Fibroblast of lung (primary cell): Measurements from ENCODE around the gene CCDC201.

Experiments used
- EZH2 ChIP-seq: IDR thresholded peaks from 2 replicates; pipeline ENCODE4 v1.5.1; 2012; ENCODE audit warnings: low read length, control low read depth, mild to moderate bottlenecking; ENCODE audit errors: missing control alignments
- TF ChIP-seq, protein P1 (sequence below), 2 donors: IDR thresholded peaks in 1 of 2; conservative IDR thresholded peaks in 1 of 2; 1 replicate in 1 of 2; 2 replicates in 1 of 2; pipeline ENCODE4 v1.5.1; 2011 to 2012; ENCODE audit warnings: low read length in 2 of 2, control low read depth in 1 of 2, inconsistent platforms in 1 of 2, low read depth in 1 of 2, mild to moderate bottlenecking in 1 of 2

DNA sequence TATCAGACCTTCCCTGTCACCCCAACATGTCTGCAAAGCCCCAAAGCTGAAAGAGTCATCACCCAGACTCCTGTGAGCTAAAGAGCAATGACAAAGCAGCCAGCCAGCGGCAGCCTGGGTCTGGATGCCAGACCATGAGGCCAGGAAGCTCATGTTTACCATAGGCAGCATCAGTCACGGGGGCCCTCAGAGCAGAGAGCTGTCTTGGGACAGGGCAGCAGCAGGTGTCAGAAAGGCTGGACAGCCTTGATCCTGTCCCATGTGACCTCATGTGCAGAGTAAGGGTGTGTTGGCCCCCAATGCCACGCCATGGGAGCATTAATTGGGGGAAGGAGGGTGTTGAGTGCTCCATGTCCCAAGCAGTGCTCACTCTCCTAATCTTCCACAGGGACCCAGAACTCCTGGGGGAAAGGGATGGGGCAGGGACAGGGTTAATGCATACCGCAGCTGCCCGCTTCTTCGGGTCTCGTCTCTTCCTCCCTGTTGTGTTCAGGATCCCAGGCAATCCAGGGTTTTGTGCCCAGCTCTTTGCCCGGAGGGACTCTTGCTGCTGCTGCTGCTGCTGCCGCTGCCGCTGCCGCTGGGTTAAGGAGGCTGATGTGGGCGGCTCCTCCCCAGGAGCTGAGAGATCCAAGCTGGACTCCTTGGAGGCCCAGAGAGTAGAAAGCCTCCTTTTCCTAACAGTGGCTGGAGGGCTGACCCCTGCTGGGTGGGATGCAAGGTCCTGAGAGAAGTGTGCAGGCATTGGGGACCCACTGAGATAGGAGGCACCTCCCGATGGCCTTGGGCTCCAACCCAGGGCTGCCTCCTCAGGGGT lies 7.1 kb downstream of the CCDC201 start:
- TF ChIP-seq, protein P1, sequence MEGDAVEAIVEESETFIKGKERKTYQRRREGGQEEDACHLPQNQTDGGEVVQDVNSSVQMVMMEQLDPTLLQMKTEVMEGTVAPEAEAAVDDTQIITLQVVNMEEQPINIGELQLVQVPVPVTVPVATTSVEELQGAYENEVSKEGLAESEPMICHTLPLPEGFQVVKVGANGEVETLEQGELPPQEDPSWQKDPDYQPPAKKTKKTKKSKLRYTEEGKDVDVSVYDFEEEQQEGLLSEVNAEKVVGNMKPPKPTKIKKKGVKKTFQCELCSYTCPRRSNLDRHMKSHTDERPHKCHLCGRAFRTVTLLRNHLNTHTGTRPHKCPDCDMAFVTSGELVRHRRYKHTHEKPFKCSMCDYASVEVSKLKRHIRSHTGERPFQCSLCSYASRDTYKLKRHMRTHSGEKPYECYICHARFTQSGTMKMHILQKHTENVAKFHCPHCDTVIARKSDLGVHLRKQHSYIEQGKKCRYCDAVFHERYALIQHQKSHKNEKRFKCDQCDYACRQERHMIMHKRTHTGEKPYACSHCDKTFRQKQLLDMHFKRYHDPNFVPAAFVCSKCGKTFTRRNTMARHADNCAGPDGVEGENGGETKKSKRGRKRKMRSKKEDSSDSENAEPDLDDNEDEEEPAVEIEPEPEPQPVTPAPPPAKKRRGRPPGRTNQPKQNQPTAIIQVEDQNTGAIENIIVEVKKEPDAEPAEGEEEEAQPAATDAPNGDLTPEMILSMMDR (conservative IDR thresholded peaks at IDR 0.05 in 1 of 2, IDR thresholded peaks at IDR 0.05 in 1 of 2; ENCODE audit: low read depth in 1 of 2, low read length in 2 of 2), result no peak
- TF ChIP-seq EZH2, result no peak
